Cardiac fibroblast (primary cell): Measurements from ENCODE around the gene THBS3.

Source experiments
- DNase-seq, 2 donors: peaks; one replicate each; pipeline versions ENCODE4 v3.0.0 to v3.0.0-alpha.2; 2010; ENCODE audit warnings: low read depth in 2 of 2
- H3K4me3 ChIP-seq, 2 donors: replicated peaks in 1 of 2; 1 replicate in 1 of 2; 2 replicates in 1 of 2; pipeline ENCODE4 v1.5.1; 2011; ENCODE audit warnings: low read depth in 2 of 2, low read length in 2 of 2, mild to moderate bottlenecking in 2 of 2, moderate library complexity in 1 of 2
- CTCF ChIP-seq: IDR thresholded peaks from one replicate; pipeline ENCODE4 v1.5.1; 2011; ENCODE audit warnings: low read depth, mild to moderate bottlenecking, low read length, inconsistent platforms

THBS3 gene

GRCh38 chr1:155183775-155184221 is 23.9 kb downstream of the THBS3 start:
- TF ChIP-seq CTCF: no peak
- DNase-seq: no peak
- H3K4me3 ChIP-seq: no peak overlapping the region

- no peak overlapping the region for H3K4me3 ChIP-seq
These were observed 25.6 kb downstream of the THBS3 start for GRCh38 chr1:155182052-155182550.

GRCh38 chr1:155181371-155182051 is 26.2 kb downstream of the THBS3 start:
- no peak overlapping the region for H3K4me3 ChIP-seq
- no peak for DNase-seq
- no peak for TF ChIP-seq CTCF

More at GRCh38 chr1:155182052-155182550, 25.6 kb downstream of the THBS3 start:
- TF ChIP-seq CTCF: no peak
- no peak for DNase-seq

GRCh38 chr1:155179112-155180031 is 28.3 kb downstream of the THBS3 start:
- TF ChIP-seq CTCF: no peak
- DNase-seq: no peak
- H3K4me3 ChIP-seq: no peak overlapping the region

GRCh38 chr1:155178441-155179111 is 29.1 kb downstream of the THBS3 start:
- no peak for TF ChIP-seq CTCF
- no peak for DNase-seq
- no peak overlapping the region for H3K4me3 ChIP-seq

- no peak for TF ChIP-seq CTCF
- DNase-seq: no peak
- no peak overlapping the region for H3K4me3 ChIP-seq
These were observed 29.8 kb downstream of the THBS3 start for GRCh38 chr1:155177918-155178281.
